Tibial nerve (tissue), 4 donors: Measurements from ENCODE around the gene KIT.

Experiments used
- CTCF ChIP-seq, 5 experiments: fragments of 200-600 bp in 3 of 5; fragments of 450-650 bp in 2 of 5; sonication (generic) in 3 of 5; IDR thresholded peaks; one replicate each; pipeline ENCODE4 v1.5.1; 2016 to 2019; ENCODE audit warnings: antibody characterized with exemption in 5 of 5, mild to moderate bottlenecking in 3 of 5, moderate library complexity in 2 of 5
- EP300 ChIP-seq, 2 donors: sonication (generic); formaldehyde crosslinking; IDR thresholded peaks; one replicate each; pipeline ENCODE4 v1.6.1; 2017; ENCODE audit warnings: antibody characterized with exemption in 2 of 2, mild to moderate bottlenecking in 1 of 2
- POLR2A ChIP-seq, 2 donors: fragments of 450-650 bp; IDR thresholded peaks; one replicate each; pipeline ENCODE4 v1.6.1; 2017; ENCODE audit warnings: antibody characterized with exemption in 2 of 2, mild to moderate bottlenecking in 2 of 2, moderate library complexity in 2 of 2

GRCh38 chr4:54654753-54655152 lies 3.0 kb upstream of the KIT start:
- no peak for TF ChIP-seq CTCF (IDR thresholded peaks at IDR 0.05)
- no peak for TF ChIP-seq POLR2A (IDR thresholded peaks at IDR 0.05)
- TF ChIP-seq EP300 (IDR thresholded peaks at IDR 0.05), result no peak
